CD4-positive, alpha-beta memory T cell (primary cell): ENCODE data around the gene ADM5. TPM values are rescaled to one million over a fixed set of nuclear protein-coding genes. Genes with fewer than 3 reads are reported as not detected.

Source experiments
- CTCF ChIA-PET: fragments of 350-600 bp; sonication (Branson Sonifier 250); formaldehyde crosslinking; loops from one replicate; lab custom pipeline; 2021; ENCODE audit warnings: inconsistent platforms; ENCODE audit not compliant: partially characterized antibody; lab: Charles Lee
- POLR2A ChIA-PET: fragments of 350-600 bp; sonication (Branson Sonifier 250); formaldehyde crosslinking; loops from one replicate; lab custom pipeline; 2021; ENCODE audit not compliant: partially characterized antibody; lab: Charles Lee
- DNase-seq, 5 donors: peaks; one replicate each; pipeline versions ENCODE4 v3.0.0 to v3.0.0-alpha.2; 2020 to 2022; ENCODE audit warnings: mixed read lengths in 1 of 5
- H3K27ac ChIP-seq: one replicate; pipeline ENCODE4 v1.7.0; 2013; ENCODE audit warnings: low read depth, low read length
- H3K27me3 ChIP-seq: 2 replicates; pipeline ENCODE4 v1.7.0; 2013; ENCODE audit warnings: mild to moderate bottlenecking, low read length, moderate library complexity; ENCODE audit not compliant: insufficient read depth
- H3K36me3 ChIP-seq: 2 replicates; pipeline ENCODE4 v1.7.0; 2013; ENCODE audit warnings: mild to moderate bottlenecking, low read length, moderate library complexity; ENCODE audit not compliant: insufficient read depth
- H3K4me1 ChIP-seq: 2 replicates; pipeline ENCODE4 v1.7.0; 2013; ENCODE audit warnings: mild to moderate bottlenecking, low read length, moderate library complexity; ENCODE audit not compliant: insufficient read depth
- H3K4me3 ChIP-seq, 2 donors: one replicate each; pipeline ENCODE4 v1.7.0; 2013; ENCODE audit warnings: low read length in 2 of 2, mild to moderate bottlenecking in 1 of 2
- H3K9me3 ChIP-seq, 2 donors: one replicate each; pipeline ENCODE4 v1.7.0; 2013; ENCODE audit warnings: low read length in 2 of 2, control low read depth in 1 of 2; ENCODE audit not compliant: control insufficient read depth in 1 of 2
- H3K27ac Mint-ChIP-seq, 7 donors: one replicate each; pipeline ENCODE4 v1.8.0; 2020 to 2021; ENCODE audit warnings: mixed read lengths in 7 of 7, mild to moderate bottlenecking in 6 of 7, inconsistent platforms in 3 of 7, moderate library complexity in 3 of 7
- H3K27me3 Mint-ChIP-seq, 2 donors: one replicate each; pipeline ENCODE4 v1.8.0; 2020 to 2021; ENCODE audit warnings: mixed read lengths in 2 of 2
- H3K36me3 Mint-ChIP-seq, 2 donors: one replicate each; pipeline ENCODE4 v1.8.0; 2020 to 2021; ENCODE audit warnings: mixed read lengths in 2 of 2, inconsistent platforms in 1 of 2, mild to moderate bottlenecking in 1 of 2
- H3K4me1 Mint-ChIP-seq, 4 donors: one replicate each; pipeline ENCODE4 v1.8.0; 2020 to 2021; ENCODE audit warnings: mixed read lengths in 4 of 4, mild to moderate bottlenecking in 1 of 4
- H3K4me3 Mint-ChIP-seq, 8 donors: one replicate each; pipeline ENCODE4 v1.8.0; 2020 to 2021; ENCODE audit warnings: mixed read lengths in 8 of 8, mild to moderate bottlenecking in 7 of 8, moderate library complexity in 6 of 8, inconsistent platforms in 3 of 8
- H3K9me3 Mint-ChIP-seq, 8 donors: one replicate each; pipeline ENCODE4 v1.8.0; 2020 to 2021; ENCODE audit warnings: mixed read lengths in 8 of 8, mild to moderate bottlenecking in 5 of 8, inconsistent platforms in 3 of 8, moderate library complexity in 1 of 8
- intact Hi-C: fragments of 100-400 bp; cut with micrococcal nuclease; formaldehyde crosslinking; loops from one replicate; pipeline ENCODE4 v1.15.1; 2023
- polyA plus RNA-seq, 2 donors: library from polyadenylated mRNA; unstranded; fragments of 300-500 nt; fragmentation: Illumina TruSeq; gene quantifications; one replicate each; pipeline ENCODE4 v1.2.3, GENCODE V29; 2021
- total RNA-seq, 2 experiments: library from RNA; stranded (reverse); gene quantifications; one replicate each; pipeline ENCODE4 v1.2.3, GENCODE V29; 2021

The ADM5 gene
- total and polyA plus RNA-seq, 4 experiments from 2014 or later = 0.24 to 4.4 (median 4.0) TPM; not detected in 1

DNA sequence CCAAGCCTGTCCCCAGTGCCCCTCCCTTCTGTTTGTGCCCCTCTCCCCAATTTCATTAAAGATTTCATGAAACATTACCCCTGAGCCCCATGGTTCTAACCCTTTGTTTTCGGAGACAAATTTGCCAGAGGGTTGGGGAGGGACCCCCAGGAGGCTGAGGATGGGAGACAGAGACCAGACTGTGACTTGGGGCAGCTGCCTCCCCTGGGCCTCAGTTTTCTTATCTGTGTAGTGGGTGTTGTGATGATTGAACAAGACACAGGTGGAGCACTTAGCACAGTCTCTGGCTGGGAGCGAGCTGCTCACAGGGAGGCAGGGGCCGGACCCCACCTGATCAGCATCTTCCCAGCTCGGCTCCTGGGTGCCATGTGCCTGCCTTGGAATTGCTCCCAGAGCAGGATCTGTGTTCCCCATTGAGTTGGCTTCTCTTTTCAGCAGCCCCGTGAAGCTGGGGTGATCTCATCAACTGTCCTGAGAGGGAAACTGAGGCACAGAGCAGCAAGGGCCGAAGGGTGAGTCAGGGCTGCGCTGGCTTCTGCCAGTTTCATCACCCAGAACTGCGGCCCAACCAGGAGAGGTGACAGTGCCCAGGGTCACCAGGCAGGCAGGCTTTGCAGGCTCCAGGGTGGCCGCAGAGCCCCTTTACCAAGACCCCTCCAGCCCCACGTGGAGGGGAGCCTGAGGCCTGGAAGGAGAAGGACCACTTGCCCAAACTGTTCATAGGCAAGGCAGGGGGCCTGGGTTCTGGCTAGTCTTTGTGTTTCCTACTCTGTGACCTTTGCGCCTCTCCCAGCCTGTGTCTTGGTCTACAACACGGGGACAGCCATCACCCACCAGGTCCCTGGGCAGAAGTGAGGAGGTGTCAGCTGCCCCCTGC is 30.6 kb upstream of the ADM5 start:
- peak overlapping the region in 6 of 7 donors; percentile 17 to 77 (median 56) for H3K27ac Mint-ChIP-seq
- POLR2A ChIA-PET = interaction anchor here (0.5 to 11.0 kb wide), 8 partner anchors 10 to 78 kb away, joined by 3 to 125 read pairs (median 4); partner anchors contain the start of genes NOSIP, PRMT1, PRRG2 and RRAS
- H3K4me1 Mint-ChIP-seq = peaks cover 8 to 42% (median 20%) of the 10 kb centered on the region in 4 donors
- H3K4me3 Mint-ChIP-seq = no peak overlapping the region
- Histone ChIP-seq H3K4me1 (peaks cover 26% of the 10 kb centered on the region), H3K4me3 (no peak overlapping the region), H3K36me3 (peaks cover 83% of the 10 kb centered on the region), H3K27me3 (no peaks in the 10 kb centered on the region), H3K9me3 (no peaks in the 10 kb centered on the region), H3K27ac (no peak overlapping the region)
- DNase-seq = peak in 1 of 5 donors; percentile 16
- no peaks in the 10 kb centered on the region for H3K9me3 Mint-ChIP-seq
- CTCF ChIA-PET = interaction anchor here (0.7 kb wide), 1 partner anchor 13 kb away, joined by 3 read pairs; no protein-coding TSS in a partner anchor
- peaks cover 14 to 57% of the 10 kb centered on the region in 2 donors for H3K36me3 Mint-ChIP-seq
- no peaks in the 10 kb centered on the region for H3K27me3 Mint-ChIP-seq
- intact Hi-C loops = no loop called here

GRCh38 chr19:49660338-49660961 is 28.9 kb upstream of the ADM5 start:
- no peak overlapping the region for H3K4me3 ChIP-seq
- intact Hi-C loops = no loop called here
- Mint-ChIP-seq H3K27ac (peak overlapping the region in 4 of 7 donors; percentile 46 to 88 (median 63)), H3K4me1 (peaks cover 10 to 48% (median 29%) of the 10 kb centered on the region in 4 donors), H3K9me3 (no peaks in the 10 kb centered on the region), H3K4me3 (no peak overlapping the region), H3K36me3 (peaks cover 7 to 64% of the 10 kb centered on the region in 2 donors), H3K27me3 (no peaks in the 10 kb centered on the region)
- ChIA-PET CTCF (interaction anchor here (0.6 kb wide), 1 partner anchor 14 kb away, joined by 3 read pairs; no protein-coding TSS in a partner anchor), POLR2A (interaction anchor here (0.7 to 11.0 kb wide), 6 partner anchors 16 to 80 kb away, joined by 3 to 146 read pairs (median 4); partner anchors contain the start of genes NOSIP, PRMT1, PRRG2 and RRAS)
- H3K36me3 ChIP-seq = peaks cover 68% of the 10 kb centered on the region
- H3K4me1 ChIP-seq = peaks cover 28% of the 10 kb centered on the region
- H3K9me3 ChIP-seq = no peaks in the 10 kb centered on the region
- H3K27ac ChIP-seq = no peak overlapping the region
- no peak for DNase-seq
- H3K27me3 ChIP-seq = no peaks in the 10 kb centered on the region

GRCh38 chr19:49662011-49662410 is 27.4 kb upstream of the ADM5 start:
- intact Hi-C loops = no loop called here
- Mint-ChIP-seq H3K4me1 (peaks cover 18 to 64% (median 38%) of the 10 kb centered on the region in 4 donors), H3K4me3 (peak overlapping the region in 2 of 8 donors; percentile 25 to 28), H3K27me3 (no peaks in the 10 kb centered on the region), H3K27ac (peak overlapping the region in 3 of 7 donors; percentile 51 to 95 (median 53)), H3K9me3 (peaks cover 0 to 4% (median 0%) of the 10 kb centered on the region in 8 donors), H3K36me3 (peaks cover 7 to 55% of the 10 kb centered on the region in 2 donors)
- Histone ChIP-seq H3K4me1 (peaks cover 37% of the 10 kb centered on the region), H3K9me3 (no peaks in the 10 kb centered on the region), H3K27ac (peak overlapping the region; percentile 93), H3K36me3 (peaks cover 53% of the 10 kb centered on the region), H3K4me3 (no peak overlapping the region), H3K27me3 (no peaks in the 10 kb centered on the region)
- POLR2A ChIA-PET = interaction anchor here (0.7 to 11.0 kb wide), 4 partner anchors 11 to 327 kb away, joined by 3 to 146 read pairs (median 64); partner anchors contain the start of genes CD37, PRMT1, RRAS and SCAF1
- CTCF ChIA-PET = no interaction called here
- DNase-seq = no peak

DNA sequence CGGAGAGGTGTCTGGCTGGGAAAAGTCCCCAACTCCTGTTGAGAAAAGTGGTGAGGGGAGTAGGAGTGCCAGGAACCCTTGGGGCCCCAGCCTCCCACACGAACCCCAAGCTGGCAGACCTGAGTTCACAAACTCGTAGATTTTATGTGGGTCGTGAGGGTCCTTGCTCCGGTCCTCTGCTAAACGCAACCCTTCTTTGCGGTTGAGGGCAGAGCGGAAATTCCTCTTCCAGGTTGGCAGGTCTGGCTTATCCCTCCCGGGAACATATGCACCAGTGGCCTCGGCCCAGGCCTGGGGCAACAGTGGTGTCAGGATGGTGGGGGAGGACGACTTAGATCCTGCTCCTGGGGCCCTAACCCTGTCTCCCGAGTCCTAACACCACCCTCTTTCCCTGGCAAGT is 26.2 kb upstream of the ADM5 start:
- Histone ChIP-seq H3K27ac (peak overlapping the region; percentile 93), H3K4me1 (peaks cover 37% of the 10 kb centered on the region), H3K9me3 (no peaks in the 10 kb centered on the region), H3K27me3 (no peaks in the 10 kb centered on the region), H3K36me3 (peaks cover 43% of the 10 kb centered on the region), H3K4me3 (peak overlapping the region in 1 of 2 donors; percentile 99)
- CTCF ChIA-PET = interaction anchor here (1.1 to 3.4 kb wide), 4 partner anchors 9 to 129 kb away, joined by 3 to 15 read pairs (median 8); no protein-coding TSS in a partner anchor
- Mint-ChIP-seq H3K36me3 (peaks cover 7 to 51% of the 10 kb centered on the region in 2 donors), H3K9me3 (peaks cover 0 to 4% (median 0%) of the 10 kb centered on the region in 8 donors), H3K4me3 (peak overlapping the region; percentile 95 to 100 (median 97)), H3K4me1 (peaks cover 19 to 68% (median 37%) of the 10 kb centered on the region in 4 donors), H3K27me3 (no peaks in the 10 kb centered on the region), H3K27ac (peak overlapping the region; percentile 95 to 100 (median 99))
- intact Hi-C loops = no loop called here
- POLR2A ChIA-PET = interaction anchor here (0.8 to 11.0 kb wide), 18 partner anchors 8 to 1150 kb away, joined by 3 to 146 read pairs (median 7); partner anchors contain the start of genes NOSIP, PRMT1, PRR12 and PRRG2
- peak in 1 of 5 donors; percentile 36 for DNase-seq

DNA sequence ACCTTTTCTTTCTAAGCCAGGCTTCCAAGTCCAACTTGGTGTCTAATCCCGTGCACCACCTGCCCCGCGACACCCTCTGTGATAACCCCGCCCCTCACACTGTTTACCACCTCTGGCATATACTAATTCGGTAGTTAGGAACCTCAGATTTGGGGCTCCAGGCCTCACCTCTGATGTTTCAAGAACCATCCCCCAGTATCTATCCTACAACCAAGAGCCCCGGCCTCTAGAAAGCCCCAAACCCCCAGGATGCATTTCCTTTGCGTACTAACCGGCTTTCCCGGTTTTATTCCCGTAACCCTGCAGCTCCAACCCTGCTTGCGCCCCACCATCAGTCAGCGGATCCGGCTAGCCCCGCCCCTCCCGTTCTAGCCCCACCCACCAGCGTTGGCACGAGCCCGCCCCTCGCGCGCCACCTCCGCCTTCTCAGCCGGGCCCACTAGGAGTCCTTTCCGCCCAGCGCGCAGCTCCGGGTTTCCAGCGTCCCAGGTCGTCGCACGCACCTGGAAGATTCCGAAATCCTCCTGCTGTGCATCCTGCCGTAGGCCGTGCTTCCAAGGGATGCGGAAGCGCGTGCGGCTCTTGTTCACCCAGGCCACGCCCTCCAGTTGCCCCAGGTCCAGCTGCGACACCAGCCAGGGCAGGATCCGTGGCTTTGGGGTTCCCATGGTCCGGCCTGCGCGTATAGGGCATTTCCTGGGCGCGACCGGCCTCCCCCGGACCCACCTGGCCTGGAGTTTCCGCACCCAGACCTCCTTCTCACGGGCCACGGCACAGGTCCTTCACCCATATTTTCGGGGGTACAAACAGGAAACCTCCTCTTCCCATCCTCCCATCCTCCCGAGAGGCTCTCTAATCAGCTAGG is 25.0 kb upstream of the ADM5 start:
- CTCF ChIA-PET = interaction anchor here (0.8 to 3.4 kb wide), 11 partner anchors 8 to 130 kb away, joined by 3 to 15 read pairs (median 4); partner anchors contain the start of genes RRAS and SCAF1
- peaks cover 7 to 42% of the 10 kb centered on the region in 2 donors for H3K36me3 Mint-ChIP-seq
- peaks cover 19 to 65% (median 36%) of the 10 kb centered on the region in 4 donors for H3K4me1 Mint-ChIP-seq
- Histone ChIP-seq H3K27me3 (no peaks in the 10 kb centered on the region), H3K9me3 (no peaks in the 10 kb centered on the region), H3K36me3 (peaks cover 33% of the 10 kb centered on the region), H3K27ac (peak overlapping the region; percentile 93), H3K4me1 (peaks cover 31% of the 10 kb centered on the region), H3K4me3 (peak overlapping the region; percentile 99)
- peak overlapping the region; percentile 95 to 100 (median 97) for H3K4me3 Mint-ChIP-seq
- intact Hi-C loops = loop anchor here (1.0 kb wide), 3 partner anchors 12 to 74 kb away; partner anchors contain the start of gene SCAF1
- H3K9me3 Mint-ChIP-seq = peaks cover 0 to 4% (median 0%) of the 10 kb centered on the region in 8 donors
- POLR2A ChIA-PET = interaction anchor here (0.7 to 11.0 kb wide), 34 partner anchors 9 to 1151 kb away, joined by 3 to 146 read pairs (median 5); partner anchors contain the start of genes AKT1S1, AP2A1, ATF5 and FUZ
- peak; percentile 85 to 92 (median 88) for DNase-seq
- no peaks in the 10 kb centered on the region for H3K27me3 Mint-ChIP-seq
- peak overlapping the region; percentile 95 to 100 (median 99) for H3K27ac Mint-ChIP-seq

GRCh38 chr19:49665036-49665350 is 24.4 kb upstream of the ADM5 start:
- POLR2A ChIA-PET = interaction anchor here (0.9 to 11.0 kb wide), 29 partner anchors 10 to 264 kb away, joined by 3 to 146 read pairs (median 5); partner anchors contain the start of genes AKT1S1, ATF5, FUZ and NOSIP
- Mint-ChIP-seq H3K27ac (peak overlapping the region; percentile 95 to 100 (median 99)), H3K27me3 (no peaks in the 10 kb centered on the region), H3K9me3 (peaks cover 0 to 4% (median 0%) of the 10 kb centered on the region in 8 donors), H3K36me3 (peaks cover 6 to 36% of the 10 kb centered on the region in 2 donors), H3K4me3 (peak overlapping the region; percentile 95 to 100 (median 97)), H3K4me1 (peaks cover 19 to 61% (median 34%) of the 10 kb centered on the region in 4 donors)
- intact Hi-C loops = loop anchor here (1.0 kb wide), 2 partner anchors 23 to 75 kb away; partner anchors contain the start of gene SCAF1
- DNase-seq = no peak
- no peaks in the 10 kb centered on the region for H3K9me3 ChIP-seq
- H3K27ac ChIP-seq = peak overlapping the region; percentile 93
- CTCF ChIA-PET = interaction anchor here (0.8 to 3.4 kb wide), 9 partner anchors 8 to 96 kb away, joined by 3 to 15 read pairs (median 4); partner anchors contain the start of genes RRAS and SCAF1
- H3K36me3 ChIP-seq = peaks cover 28% of the 10 kb centered on the region
- no peaks in the 10 kb centered on the region for H3K27me3 ChIP-seq
- H3K4me3 ChIP-seq = peak overlapping the region; percentile 99
- H3K4me1 ChIP-seq = peaks cover 31% of the 10 kb centered on the region
